ENCODE measurements around the gene CMTM4.

The CMTM4 gene

DNA sequence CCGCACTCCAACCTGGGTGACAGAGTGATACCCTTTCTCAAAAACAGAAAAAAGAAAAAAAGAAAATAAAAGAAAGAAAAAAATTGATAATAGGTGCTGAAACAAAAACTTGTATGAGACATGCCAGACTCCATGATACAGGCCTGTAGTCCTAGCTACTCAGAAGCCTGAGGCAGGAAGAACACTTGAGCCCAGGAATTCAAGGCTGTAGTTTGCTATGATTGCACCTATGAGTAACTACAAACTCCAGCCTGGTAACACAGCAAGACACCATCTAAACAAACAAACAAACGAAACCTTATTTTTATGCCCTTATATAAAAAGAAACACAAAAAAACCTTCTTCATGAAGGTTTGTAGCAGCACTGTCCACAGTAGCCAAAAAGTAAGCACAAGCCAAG, 5.0 kb upstream of the CMTM4 start:
- Histone ChIP-seq H3K79me2 (no peaks in the 10 kb centered on the region), H3K36me3 (ENCODE audit: control insufficient read depth, insufficient read depth, low read length) (no peaks in the 10 kb centered on the region), H3K27me3 (ENCODE audit: control insufficient read depth, insufficient read depth, low read length) (no peaks in the 10 kb centered on the region), H3K9me3 (ENCODE audit: control insufficient read depth, low read length) (no peaks in the 10 kb centered on the region), H2AFZ (no peak overlapping the region), H3K4me2 (ENCODE audit: low read length) (no peak overlapping the region), H3K27ac (no peak overlapping the region), H3K9ac (no peak overlapping the region), H3K4me3 (ENCODE audit: low read depth, low read length) (no peak overlapping the region), H3K4me1 (peaks cover 2% of the 10 kb centered on the region)
- no peak for TF ChIP-seq CTCF (IDR thresholded peaks at IDR 0.05)

- no peak overlapping the region for H3K27ac ChIP-seq
- peaks cover under 1% of the 10 kb centered on the region for H3K79me2 ChIP-seq
- H3K4me2 ChIP-seq (ENCODE audit: low read length), result no peak overlapping the region
Observed at GRCh38 chr16:66701026-66701425, 4.5 kb upstream of the CMTM4 start.

GRCh38 chr16:66699898-66700297, 3.4 kb upstream of the CMTM4 start:
- TF ChIP-seq CTCF (IDR thresholded peaks at IDR 0.05), result no peak
- Histone ChIP-seq H2AFZ (no peak overlapping the region), H3K27ac (no peak overlapping the region), H3K9me3 (ENCODE audit: control insufficient read depth, low read length) (no peaks in the 10 kb centered on the region), H3K36me3 (ENCODE audit: control insufficient read depth, insufficient read depth, low read length) (no peaks in the 10 kb centered on the region), H3K4me2 (ENCODE audit: low read length) (no peak overlapping the region), H3K27me3 (ENCODE audit: control insufficient read depth, insufficient read depth, low read length) (no peaks in the 10 kb centered on the region), H3K4me1 (peaks cover 9% of the 10 kb centered on the region), H3K4me3 (ENCODE audit: low read depth, low read length) (no peak overlapping the region), H3K9ac (no peak overlapping the region), H3K79me2 (peaks cover 8% of the 10 kb centered on the region)

More at GRCh38 chr16:66701026-66701425, 4.5 kb upstream of the CMTM4 start:
- Histone ChIP-seq H3K4me3 (ENCODE audit: low read depth, low read length) (no peak overlapping the region), H3K9ac (no peak overlapping the region), H3K36me3 (ENCODE audit: control insufficient read depth, insufficient read depth, low read length) (no peaks in the 10 kb centered on the region), H3K27me3 (ENCODE audit: control insufficient read depth, insufficient read depth, low read length) (no peaks in the 10 kb centered on the region), H3K4me1 (peaks cover 2% of the 10 kb centered on the region), H2AFZ (no peak overlapping the region), H3K9me3 (ENCODE audit: control insufficient read depth, low read length) (no peaks in the 10 kb centered on the region)
- no peak for TF ChIP-seq CTCF (IDR thresholded peaks at IDR 0.05)

GRCh38 chr16:66698046-66698445, 1.5 kb upstream of the CMTM4 start:
- peaks cover 11% of the 10 kb centered on the region for H3K4me1 ChIP-seq
- H3K36me3 ChIP-seq (ENCODE audit: control insufficient read depth, insufficient read depth, low read length), result no peaks in the 10 kb centered on the region
- peaks cover 23% of the 10 kb centered on the region for H3K79me2 ChIP-seq
- no peak overlapping the region for H3K4me2 ChIP-seq (ENCODE audit: low read length)
- no peak for TF ChIP-seq CTCF (IDR thresholded peaks at IDR 0.05)
- no peak overlapping the region for H3K27ac ChIP-seq
- H3K27me3 ChIP-seq (ENCODE audit: control insufficient read depth, insufficient read depth, low read length), result no peaks in the 10 kb centered on the region
- H3K9ac ChIP-seq, result no peak overlapping the region
- H3K4me3 ChIP-seq (ENCODE audit: low read depth, low read length), result no peak overlapping the region
- no peak overlapping the region for H2AFZ ChIP-seq
- no peaks in the 10 kb centered on the region for H3K9me3 ChIP-seq (ENCODE audit: control insufficient read depth, low read length)

- no peak for TF ChIP-seq CTCF (IDR thresholded peaks at IDR 0.05)
- peak overlapping the region; percentile 78 for H3K27ac ChIP-seq
- no peaks in the 10 kb centered on the region for H3K9me3 ChIP-seq (ENCODE audit: control insufficient read depth, low read length)
- peaks cover 11% of the 10 kb centered on the region for H3K4me1 ChIP-seq
- peak overlapping the region; percentile 65 for H3K4me2 ChIP-seq (ENCODE audit: low read length)
- H3K36me3 ChIP-seq (ENCODE audit: control insufficient read depth, insufficient read depth, low read length), result no peaks in the 10 kb centered on the region
- no peaks in the 10 kb centered on the region for H3K27me3 ChIP-seq (ENCODE audit: control insufficient read depth, insufficient read depth, low read length)
- peak overlapping the region; percentile 64 for H3K4me3 ChIP-seq (ENCODE audit: low read depth, low read length)
- peaks cover 35% of the 10 kb centered on the region for H3K79me2 ChIP-seq
- H2AFZ ChIP-seq, result peak overlapping the region; percentile 86
- peak overlapping the region; percentile 69 for H3K9ac ChIP-seq
Observed at GRCh38 chr16:66695935-66696668, 441 bp downstream of the CMTM4 start.

All from parathyroid adenoma (tissue), 2 donors.